Astrocyte of the spinal cord (primary cell): Measurements from ENCODE around the gene GLT8D1.

Experiments
- DNase-seq: peaks from one replicate; pipeline ENCODE4 v3.0.0; 2011; ENCODE audit warnings: low read depth, low spot score
- H3K4me3 ChIP-seq: 2 replicates; pipeline ENCODE4 v1.5.1; 2011; ENCODE audit warnings: low read depth, mild to moderate bottlenecking, low read length, moderate library complexity
- in situ Hi-C: cut with HindIII; loops from 2 replicates; pipeline ENCODE4 v1.10.0; 2017; ENCODE audit warnings: low sequenced_read_pairs
- TF ChIP-seq, protein P1 (sequence below): IDR thresholded peaks from 2 replicates; pipeline ENCODE4 v1.5.1; 2012; ENCODE audit warnings: low read depth, mild to moderate bottlenecking, low read length, inconsistent platforms

Gene GLT8D1

DNA sequence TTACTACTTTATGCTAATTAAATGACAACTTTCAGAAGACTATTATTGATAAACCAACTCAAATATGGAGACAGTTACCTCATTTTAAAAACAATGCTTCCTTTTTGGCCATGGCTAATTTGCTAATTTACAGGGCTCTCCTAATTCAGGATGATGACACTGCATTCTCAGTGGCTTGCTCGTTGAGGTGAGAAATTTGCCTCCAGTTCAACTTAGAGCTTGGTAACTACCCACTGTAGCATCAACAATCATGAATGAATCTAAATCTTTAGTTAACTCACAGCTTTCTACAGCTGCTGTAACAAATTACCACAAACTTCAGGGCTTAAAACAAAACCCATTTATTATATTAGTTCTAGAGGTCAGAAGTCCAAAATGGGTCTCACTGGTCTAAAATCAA lies 33.9 kb downstream of the GLT8D1 start:
- in situ Hi-C loops, result no loop called here
- TF ChIP-seq, protein P1, sequence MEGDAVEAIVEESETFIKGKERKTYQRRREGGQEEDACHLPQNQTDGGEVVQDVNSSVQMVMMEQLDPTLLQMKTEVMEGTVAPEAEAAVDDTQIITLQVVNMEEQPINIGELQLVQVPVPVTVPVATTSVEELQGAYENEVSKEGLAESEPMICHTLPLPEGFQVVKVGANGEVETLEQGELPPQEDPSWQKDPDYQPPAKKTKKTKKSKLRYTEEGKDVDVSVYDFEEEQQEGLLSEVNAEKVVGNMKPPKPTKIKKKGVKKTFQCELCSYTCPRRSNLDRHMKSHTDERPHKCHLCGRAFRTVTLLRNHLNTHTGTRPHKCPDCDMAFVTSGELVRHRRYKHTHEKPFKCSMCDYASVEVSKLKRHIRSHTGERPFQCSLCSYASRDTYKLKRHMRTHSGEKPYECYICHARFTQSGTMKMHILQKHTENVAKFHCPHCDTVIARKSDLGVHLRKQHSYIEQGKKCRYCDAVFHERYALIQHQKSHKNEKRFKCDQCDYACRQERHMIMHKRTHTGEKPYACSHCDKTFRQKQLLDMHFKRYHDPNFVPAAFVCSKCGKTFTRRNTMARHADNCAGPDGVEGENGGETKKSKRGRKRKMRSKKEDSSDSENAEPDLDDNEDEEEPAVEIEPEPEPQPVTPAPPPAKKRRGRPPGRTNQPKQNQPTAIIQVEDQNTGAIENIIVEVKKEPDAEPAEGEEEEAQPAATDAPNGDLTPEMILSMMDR, result no peak
- no peak overlapping the region for H3K4me3 ChIP-seq
- DNase-seq, result no peak

DNA sequence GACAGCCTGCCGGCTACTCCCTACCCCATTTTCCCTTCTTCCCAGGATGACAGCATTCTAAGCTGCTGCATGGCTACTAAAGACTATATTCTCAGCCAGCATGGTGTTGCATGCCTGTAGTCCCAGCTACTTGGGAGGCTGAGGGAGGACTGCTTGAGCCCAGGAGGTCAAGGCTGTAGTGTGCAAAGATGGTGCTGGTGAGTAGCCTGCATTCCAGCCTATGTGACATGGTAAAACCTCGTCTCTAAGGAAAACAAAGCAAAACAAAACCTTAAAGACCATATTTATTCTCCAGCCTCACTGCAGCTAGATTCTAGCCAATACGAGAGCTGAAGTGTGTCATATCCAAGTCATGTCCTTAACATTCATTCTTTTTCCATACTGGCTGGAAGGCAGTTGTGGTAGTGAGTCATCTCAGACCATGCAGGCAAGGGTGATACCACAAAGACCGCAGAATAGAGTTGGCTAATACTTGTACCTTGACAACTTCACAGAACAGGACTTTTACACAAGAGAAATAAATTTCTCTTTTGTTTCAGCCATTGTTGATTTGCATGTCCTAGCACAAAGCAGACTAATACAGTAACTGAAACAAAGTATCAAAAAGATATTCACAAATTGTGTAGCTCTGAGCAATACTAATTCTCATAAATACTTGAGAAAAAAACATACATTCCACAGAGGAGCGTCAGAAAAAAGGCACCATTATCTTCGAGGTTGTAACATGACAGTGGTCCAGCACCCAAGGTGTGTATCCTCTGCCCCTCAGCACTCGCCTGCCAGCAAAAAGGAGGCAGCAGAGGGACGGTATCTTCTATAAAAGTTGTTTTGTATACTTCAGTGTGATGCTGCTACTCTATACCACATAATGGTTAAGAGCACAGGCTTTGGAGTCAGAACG lies 34.7 kb downstream of the GLT8D1 start:
- in situ Hi-C loops, result no loop called here
- TF ChIP-seq, protein P1, result no peak
- DNase-seq, result peak; percentile 100
- no peak overlapping the region for H3K4me3 ChIP-seq

DNA sequence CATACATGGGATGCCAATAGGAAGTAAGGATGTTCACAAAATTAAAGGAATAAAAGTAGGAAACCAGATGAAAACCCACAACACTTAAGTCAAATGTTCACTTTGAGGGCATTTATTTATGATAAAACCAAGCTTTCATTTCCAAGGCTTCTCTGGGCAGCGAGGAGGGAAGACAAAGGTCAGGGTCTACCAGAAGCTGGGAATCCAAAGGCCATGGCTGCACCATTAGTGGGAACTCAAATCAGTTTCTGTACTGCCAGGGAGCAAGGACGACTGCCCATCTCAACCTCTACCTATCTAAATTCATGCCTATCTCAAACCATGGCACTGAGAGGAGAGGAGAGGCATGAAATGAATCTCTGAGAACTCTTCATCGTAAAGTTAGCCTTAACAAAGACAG lies 42.5 kb downstream of the GLT8D1 start:
- in situ Hi-C loops, result no loop called here
- no peak overlapping the region for H3K4me3 ChIP-seq
- TF ChIP-seq, protein P1, result no peak
- no peak for DNase-seq

DNA sequence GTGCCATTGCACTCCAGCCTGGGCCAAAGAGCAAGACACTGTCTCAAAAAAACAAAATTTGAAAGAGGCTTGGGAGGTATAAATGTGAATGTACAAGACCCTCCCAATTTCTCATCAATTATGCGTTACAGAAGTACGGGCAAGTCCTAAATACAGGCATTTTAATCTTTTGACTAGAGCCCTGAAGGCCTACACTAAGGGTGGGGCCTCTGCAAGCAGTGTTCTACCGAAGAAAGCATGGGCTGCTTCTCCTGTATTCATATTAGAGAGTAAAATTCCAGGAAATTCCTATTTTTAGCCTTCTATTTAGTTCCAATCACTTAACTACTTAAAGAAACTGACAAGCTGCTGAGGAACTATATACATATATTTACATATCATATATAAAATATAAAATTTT lies 45.5 kb downstream of the GLT8D1 start:
- DNase-seq, result no peak
- TF ChIP-seq, protein P1, result no peak
- in situ Hi-C loops, result no loop called here
- no peak overlapping the region for H3K4me3 ChIP-seq

DNA sequence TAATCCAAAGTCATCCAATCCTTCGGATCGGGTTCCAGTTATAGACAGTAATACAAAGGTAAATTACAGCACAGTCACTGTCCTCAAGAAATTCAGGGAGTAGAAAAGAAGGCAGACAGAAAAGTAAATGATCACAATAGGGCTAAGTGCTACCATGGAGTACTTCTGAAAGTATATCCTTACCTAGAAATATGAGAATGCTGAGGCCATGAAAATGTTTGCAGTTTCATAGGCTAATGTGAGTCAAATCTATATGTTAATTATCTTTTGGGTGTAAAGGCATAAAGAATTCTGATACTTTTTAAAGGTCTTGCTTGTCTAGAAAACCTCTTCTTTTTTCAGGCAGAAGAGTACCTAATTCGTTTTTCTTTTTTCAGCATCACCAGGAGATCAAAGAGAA lies 49.7 kb downstream of the GLT8D1 start:
- in situ Hi-C loops, result no loop called here

DNA sequence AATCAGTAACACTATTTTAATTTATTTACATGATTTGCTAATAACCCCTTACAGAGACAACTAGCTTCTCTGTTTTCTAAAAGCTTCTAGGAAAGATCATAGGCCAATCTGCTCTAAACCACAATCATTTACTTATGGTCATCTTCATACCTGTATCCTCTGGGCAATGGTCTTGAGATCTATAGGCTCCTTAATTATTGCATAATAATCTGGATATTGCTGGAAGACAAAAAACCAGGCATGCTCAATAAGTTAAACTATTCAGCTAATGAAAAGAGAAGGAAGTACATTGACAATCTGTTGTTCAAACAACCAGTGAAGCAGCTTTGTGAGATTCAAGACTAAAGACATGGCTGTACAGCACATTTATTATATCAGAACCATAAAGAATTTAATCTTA lies 54.0 kb downstream of the GLT8D1 start:
- DNase-seq, result no peak
- in situ Hi-C loops, result no loop called here
- TF ChIP-seq, protein P1, result no peak

More for the DNA sequence above, 49.7 kb downstream of the GLT8D1 start:
- H3K4me3 ChIP-seq, result no peak overlapping the region
- TF ChIP-seq, protein P1, result no peak
- no peak for DNase-seq

More for the DNA sequence above, 54.0 kb downstream of the GLT8D1 start:
- H3K4me3 ChIP-seq, result no peak overlapping the region
